OCI-LY1 (cell line): ENCODE results near the gene PTPRN2.

Experiments
- H2AFZ ChIP-seq: fragments of 200-600 bp; sonication (generic), shearing (Covaris generic); 2 replicates; pipeline ENCODE4 v1.6.0; 2014; ENCODE audit warnings: antibody characterized with exemption, mild to moderate bottlenecking, low read length
- H3F3A ChIP-seq: fragments of 200-600 bp; sonication (generic), shearing (Covaris generic); 2 replicates; pipeline ENCODE4 v1.6.0; 2014; ENCODE audit warnings: mild to moderate bottlenecking, antibody characterized with exemption, low read length, moderate library complexity; ENCODE audit not compliant: insufficient read depth
- H3K27ac ChIP-seq: fragments of 200-600 bp; sonication (generic); 2 replicates; pipeline ENCODE4 v1.5.1; 2014; ENCODE audit warnings: low read length, mixed run types, mild to moderate bottlenecking, low read depth; ENCODE audit not compliant: poor library complexity, severe bottlenecking
- H3K27me3 ChIP-seq: fragments of 200-600 bp; sonication (generic); 2 replicates; pipeline ENCODE4 v1.6.0; 2014; ENCODE audit warnings: antibody characterized with exemption, mild to moderate bottlenecking, low read length, moderate library complexity; ENCODE audit not compliant: insufficient read depth
- H3K36me3 ChIP-seq: fragments of 200-600 bp; sonication (generic); 2 replicates; pipeline ENCODE4 v1.6.1; 2014; ENCODE audit warnings: mild to moderate bottlenecking, antibody characterized with exemption, low read length, moderate library complexity, mixed read lengths; ENCODE audit not compliant: insufficient read depth
- H3K4me1 ChIP-seq: fragments of 200-600 bp; sonication (generic); 2 replicates; pipeline ENCODE4 v1.5.1; 2014; ENCODE audit warnings: mild to moderate bottlenecking, low read length, moderate library complexity; ENCODE audit not compliant: insufficient read depth, severe bottlenecking
- H3K4me2 ChIP-seq: fragments of 200-600 bp; sonication (generic), shearing (Covaris generic); 2 replicates; pipeline ENCODE4 v1.6.1; 2014; ENCODE audit warnings: low read length
- H3K4me3 ChIP-seq: fragments of 200-600 bp; sonication (generic); 2 replicates; pipeline ENCODE4 v1.5.1; 2014; ENCODE audit warnings: low read length, low read depth, mild to moderate bottlenecking, mixed read lengths; ENCODE audit not compliant: poor library complexity, severe bottlenecking
- H3K79me2 ChIP-seq: fragments of 200-600 bp; shearing (Covaris generic); 2 replicates; pipeline ENCODE4 v1.6.1; 2016; ENCODE audit warnings: mixed run types, low read length, mixed read lengths; ENCODE audit not compliant: insufficient read depth
- H3K9ac ChIP-seq: fragments of 200-600 bp; sonication (generic), shearing (Covaris generic); 2 replicates; pipeline ENCODE4 v1.6.1; 2014; ENCODE audit warnings: mild to moderate bottlenecking, low read length, mixed read lengths
- H3K9me2 ChIP-seq: fragments of 200-600 bp; sonication (generic), shearing (Covaris generic); 2 replicates; pipeline ENCODE4 v1.6.1; 2014; ENCODE audit warnings: low read depth, mild to moderate bottlenecking, low read length, mixed read lengths
- H3K9me3 ChIP-seq: fragments of 200-600 bp; shearing (Covaris generic); 2 replicates; pipeline ENCODE4 v1.6.1; 2014; ENCODE audit warnings: low read length, mixed read lengths
- H4K20me1 ChIP-seq: fragments of 200-600 bp; sonication (generic), shearing (Covaris generic); 2 replicates; pipeline ENCODE4 v1.6.0; 2016; ENCODE audit warnings: mild to moderate bottlenecking, low read length; ENCODE audit not compliant: insufficient read depth
- CTCF ChIP-seq: fragments of 200-600 bp; sonication (generic), shearing (Covaris generic); IDR thresholded peaks from 2 replicates; pipeline ENCODE4 v1.5.1; 2017; ENCODE audit warnings: mild to moderate bottlenecking, antibody characterized with exemption, low read length, moderate library complexity, mixed read lengths
- EZH2 ChIP-seq: fragments of 200-600 bp; sonication (generic), shearing (Covaris generic); IDR thresholded peaks from 2 replicates; pipeline ENCODE4 v1.8.0; 2017; ENCODE audit warnings: borderline replicate concordance, mixed run types, mild to moderate bottlenecking, antibody characterized with exemption, low read length, moderate library complexity, mixed read lengths

Gene PTPRN2

GRCh38 chr7:157775021-157775559 is 812.5 kb downstream of the PTPRN2 start:
- Histone ChIP-seq H3K36me3 (no peaks in the 10 kb centered on the region), H3K9me3 (no peaks in the 10 kb centered on the region), H3K27ac (no peak overlapping the region), H3K27me3 (peaks cover 8% of the 10 kb centered on the region; the same call in 1 of the 2 replicates), H2AFZ (no peak overlapping the region), H3K4me3 (no peak overlapping the region), H3F3A (no peaks in the 10 kb centered on the region), H3K4me2 (no peak overlapping the region), H3K4me1 (no peaks in the 10 kb centered on the region), H4K20me1 (no peaks in the 10 kb centered on the region), H3K79me2 (no peaks in the 10 kb centered on the region), H3K9me2 (no peaks in the 10 kb centered on the region), H3K9ac (no peak overlapping the region)
- TF ChIP-seq EZH2 (no peak), CTCF (no peak)

- TF ChIP-seq EZH2, result no peak
- TF ChIP-seq CTCF, result no peak
- H3K4me3 ChIP-seq, result no peak overlapping the region
- no peaks in the 10 kb centered on the region for H3K79me2 ChIP-seq
- H3F3A ChIP-seq, result no peaks in the 10 kb centered on the region
- no peak overlapping the region for H3K9ac ChIP-seq
- no peaks in the 10 kb centered on the region for H3K4me1 ChIP-seq
- H3K9me3 ChIP-seq, result no peaks in the 10 kb centered on the region
- H3K36me3 ChIP-seq, result no peaks in the 10 kb centered on the region
- H4K20me1 ChIP-seq, result no peaks in the 10 kb centered on the region
- H3K4me2 ChIP-seq, result no peak overlapping the region
- peaks cover 2% of the 10 kb centered on the region; the same call in 1 of the 2 replicates for H3K27me3 ChIP-seq
- no peak overlapping the region for H2AFZ ChIP-seq
- no peaks in the 10 kb centered on the region for H3K9me2 ChIP-seq
- no peak overlapping the region for H3K27ac ChIP-seq
Observed at GRCh38 chr7:157774495-157774894, 813.1 kb downstream of the PTPRN2 start.

GRCh38 chr7:157773361-157773760 is 814.3 kb downstream of the PTPRN2 start:
- H3K27ac ChIP-seq, result no peak overlapping the region
- H3K9me3 ChIP-seq, result no peaks in the 10 kb centered on the region
- H3K9me2 ChIP-seq, result no peaks in the 10 kb centered on the region
- no peaks in the 10 kb centered on the region for H4K20me1 ChIP-seq
- no peak overlapping the region for H2AFZ ChIP-seq
- no peak overlapping the region for H3K9ac ChIP-seq
- no peaks in the 10 kb centered on the region for H3K4me1 ChIP-seq
- H3K27me3 ChIP-seq, result no peaks in the 10 kb centered on the region; the same call in 1 of the 2 replicates
- H3K36me3 ChIP-seq, result no peaks in the 10 kb centered on the region
- H3K4me2 ChIP-seq, result no peak overlapping the region
- TF ChIP-seq CTCF (no peak), EZH2 (no peak)
- no peak overlapping the region for H3K4me3 ChIP-seq
- no peaks in the 10 kb centered on the region for H3K79me2 ChIP-seq
- no peaks in the 10 kb centered on the region for H3F3A ChIP-seq
